Hypothalamus (tissue), 51 donors: ENCODE data around the gene VDR.

Experiments used
- DNase-seq, 51 donors: peaks; one replicate each; lab custom pipeline; 2025; lab: John Stamatoyannopoulos, UW

The VDR gene

GRCh38 chr12:47904713-47905709 is at the start of gene VDR:
Gene VDR (minus strand): TSS chr12:47904994. CDS start chr12:47879113, 25,881 bp downstream.
- peak in 34 of 51 donors; percentile 3 to 71 (median 35) for DNase-seq

DNA sequence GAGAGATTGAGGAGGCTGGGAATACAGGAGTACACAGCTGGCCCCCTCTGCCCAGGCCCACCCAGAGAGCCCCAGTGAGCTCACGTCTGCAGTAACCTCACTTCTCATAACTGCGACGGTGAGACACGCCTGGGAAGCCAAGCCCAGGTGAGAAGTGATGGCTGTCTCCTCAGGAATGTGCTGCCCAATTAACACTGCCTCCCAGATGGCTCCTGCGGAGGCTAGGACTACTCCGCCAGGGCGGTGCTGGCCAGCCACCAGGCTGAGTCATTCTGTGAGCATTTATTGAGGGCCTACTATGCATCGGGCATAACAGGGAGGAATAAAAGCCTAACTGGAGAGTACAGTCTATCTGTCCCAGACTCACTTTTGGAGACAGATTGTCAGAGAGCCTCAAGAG is 49.3 kb upstream of the VDR start:
- no peak for DNase-seq

GRCh38 chr12:47950856-47951468 is 46.2 kb upstream of the VDR start:
- DNase-seq = no peak

- DNase-seq = peak in 28 of 51 donors; percentile 2 to 59 (median 19)
These were observed 44.9 kb upstream of the VDR start for GRCh38 chr12:47949441-47950341.

DNA sequence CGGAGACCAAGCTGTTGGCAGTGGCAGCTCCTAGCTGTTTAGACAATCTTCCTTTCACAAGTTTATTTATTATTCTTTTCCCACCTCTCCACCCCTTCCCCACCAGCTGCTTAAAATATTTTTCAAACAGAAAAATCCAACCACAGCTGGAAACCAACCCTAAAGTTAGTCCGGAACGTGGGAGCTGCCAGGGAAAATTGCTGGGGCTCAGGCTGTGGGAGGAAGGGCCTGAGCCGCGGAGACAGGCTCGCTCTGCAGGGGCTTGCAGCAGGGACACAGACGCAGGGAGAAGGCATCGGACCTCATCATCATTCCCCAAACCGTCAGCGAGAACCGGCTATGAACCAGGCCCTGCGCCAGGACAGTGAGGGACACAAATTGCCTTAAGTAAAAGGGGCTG is 42.5 kb upstream of the VDR start:
- DNase-seq = no peak

DNA sequence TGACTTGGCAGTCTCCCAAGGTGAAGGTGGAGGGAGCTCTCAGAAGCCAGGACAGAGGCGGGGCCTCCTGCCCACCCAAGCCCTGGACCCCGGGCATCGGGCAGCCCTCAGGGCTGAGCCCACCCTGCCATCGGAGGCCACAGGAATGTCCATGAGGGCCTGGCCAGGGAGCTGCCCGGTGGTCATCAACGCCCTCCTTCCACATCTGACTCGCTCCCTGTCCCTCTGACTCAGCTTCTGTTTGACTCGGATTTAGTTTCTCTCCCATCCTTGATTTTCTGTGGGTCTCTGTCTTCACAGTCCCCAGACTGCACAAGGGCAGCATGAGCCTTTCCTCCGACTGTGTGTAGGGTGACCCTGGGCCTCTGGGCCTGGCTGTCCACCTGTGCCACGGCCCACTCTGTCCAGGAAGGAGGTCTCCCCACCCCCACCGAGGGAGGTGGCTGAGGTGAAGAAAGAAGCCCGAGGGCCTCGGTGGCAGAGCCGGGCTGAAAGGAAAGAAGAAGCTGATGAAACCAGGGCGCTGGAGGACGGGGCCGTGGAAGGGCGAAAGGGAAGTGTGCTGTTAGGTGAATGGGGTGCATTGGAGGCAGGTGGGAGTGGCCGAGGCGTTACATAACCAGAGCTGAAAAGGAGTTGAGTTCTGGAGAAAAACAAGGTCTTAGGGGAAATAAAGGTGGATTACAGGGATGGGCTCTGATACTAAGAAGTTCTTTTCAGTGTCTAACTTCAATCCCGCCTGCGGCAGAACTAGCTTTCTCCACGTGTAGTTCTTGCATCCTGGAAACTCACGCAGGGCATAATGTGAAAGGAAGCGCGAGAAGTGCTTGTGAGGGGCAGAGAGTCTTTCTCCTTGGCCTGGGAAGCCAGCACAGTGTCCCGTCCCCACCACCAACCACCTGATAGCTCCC is 41.9 kb upstream of the VDR start:
- DNase-seq = no peak

GRCh38 chr12:47945341-47945728 is 40.5 kb upstream of the VDR start:
- no peak for DNase-seq

DNA sequence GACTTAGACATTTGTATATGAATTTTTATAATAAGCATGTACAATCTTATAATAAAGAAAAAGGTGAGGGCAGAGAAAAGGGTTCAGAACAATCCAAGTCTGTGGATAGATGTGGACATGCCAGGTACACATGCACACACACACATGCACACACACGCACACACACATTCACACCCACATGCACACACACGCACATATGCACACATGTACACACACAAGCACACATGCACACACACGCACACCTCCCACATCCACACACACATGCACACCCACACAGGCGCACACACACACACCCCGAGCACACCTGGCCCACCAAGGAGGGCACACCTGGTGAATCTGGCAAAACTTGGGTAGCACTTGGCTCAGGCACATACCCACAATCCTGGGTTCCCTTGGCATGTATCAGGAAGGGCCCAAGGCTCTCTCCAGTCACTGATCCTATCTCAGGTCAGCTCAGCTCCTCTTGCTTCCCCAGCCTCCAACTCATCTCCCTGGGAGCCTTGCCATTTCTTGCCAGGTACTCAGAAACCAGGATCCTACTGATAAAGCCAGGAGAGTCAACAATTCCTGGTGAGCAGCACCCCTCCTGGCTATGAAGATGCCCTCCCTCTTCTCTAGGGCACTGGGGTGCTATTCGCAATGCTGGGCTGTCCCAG is 40.0 kb upstream of the VDR start:
- no peak for DNase-seq

- DNase-seq = no peak
These were observed 39.0 kb upstream of the VDR start for GRCh38 chr12:47943623-47944340.

DNA sequence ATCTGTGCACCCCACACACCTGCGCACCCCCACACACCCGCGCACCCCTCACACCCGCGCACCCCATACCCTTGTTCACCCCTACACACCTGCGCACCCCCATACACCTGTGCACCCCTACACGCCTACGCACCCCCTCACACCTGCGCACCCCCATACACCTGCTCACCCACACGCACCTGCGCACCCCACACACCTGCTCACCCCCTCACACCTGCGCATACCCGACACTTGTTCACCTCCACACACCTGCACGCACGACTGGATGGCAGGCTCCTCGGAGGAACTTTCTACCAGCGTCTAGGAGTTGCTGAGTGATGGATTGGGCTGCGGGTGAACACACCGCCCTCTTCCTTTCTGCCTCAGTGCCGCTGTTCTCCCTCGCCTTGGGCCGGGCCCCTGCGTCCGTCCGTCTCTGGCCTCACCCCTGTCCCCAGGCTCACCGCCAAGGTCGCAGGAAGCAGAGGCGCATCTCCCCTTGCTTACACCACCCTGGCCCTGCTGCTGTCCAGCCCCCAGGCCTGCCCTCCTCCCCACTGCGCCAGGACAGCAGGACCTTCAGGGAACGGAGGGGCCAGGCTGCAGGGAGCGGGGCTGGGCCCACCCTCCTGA is 37.9 kb upstream of the VDR start:
- no peak for DNase-seq

GRCh38 chr12:47941871-47942613 is 37.2 kb upstream of the VDR start:
- DNase-seq = no peak

GRCh38 chr12:47941475-47941780 is 36.6 kb upstream of the VDR start:
- no peak for DNase-seq

GRCh38 chr12:47940773-47941474 is 36.1 kb upstream of the VDR start:
- no peak for DNase-seq

DNA sequence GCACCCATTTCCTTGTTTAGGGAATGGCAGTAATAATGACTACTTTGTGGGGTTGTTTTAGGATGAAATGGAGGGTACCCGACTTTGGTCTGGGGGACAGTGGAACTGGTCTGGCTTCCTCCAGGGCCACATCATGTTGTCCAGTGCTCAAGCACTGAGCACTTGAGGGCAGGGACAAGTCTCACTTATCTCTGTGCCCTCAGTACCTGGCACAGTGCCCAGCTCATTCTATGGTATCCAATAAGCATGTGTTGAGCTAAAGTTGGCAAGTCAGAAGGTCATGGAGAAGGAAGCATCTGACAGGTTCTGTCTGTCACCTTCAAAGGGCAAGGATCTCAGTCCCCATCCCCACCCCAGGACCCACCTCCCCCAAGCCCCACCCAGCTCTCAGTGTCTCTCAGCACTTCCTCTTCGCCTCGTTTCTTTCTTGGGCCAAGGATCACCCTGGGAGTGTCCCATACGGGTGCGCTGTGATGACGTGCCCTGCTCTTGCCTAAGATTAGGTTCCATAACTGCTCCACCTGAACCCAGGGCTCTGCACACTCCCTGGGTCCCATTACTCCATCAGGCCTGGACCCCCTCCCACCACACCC is 34.3 kb upstream of the VDR start:
- no peak for DNase-seq

GRCh38 chr12:47938594-47938993 is 33.8 kb upstream of the VDR start:
- DNase-seq = no peak

GRCh38 chr12:47938093-47938492 is 33.3 kb upstream of the VDR start:
- no peak for DNase-seq

- DNase-seq = peak in 5 of 51 donors; percentile 4 to 25 (median 7)
These were observed 30.4 kb upstream of the VDR start for GRCh38 chr12:47935184-47935583.
